Body of pancreas (tissue), 4 donors: ENCODE data around the gene GRIFIN.

Source experiments
- POLR2A ChIP-seq, 3 donors: fragments of 450-650 bp; IDR thresholded peaks; one replicate each; pipeline ENCODE4 v1.6.1; 2016; ENCODE audit warnings: antibody characterized with exemption in 3 of 3, mild to moderate bottlenecking in 2 of 3
- TF ChIP-seq, protein P1 (sequence below), 7 experiments: fragments of 450-650 bp in 4 of 7; fragments of 200-600 bp in 3 of 7; sonication (generic) in 3 of 7; IDR thresholded peaks; one replicate each; pipeline ENCODE4 v1.5.1; 2016 to 2019; ENCODE audit warnings: antibody characterized with exemption in 7 of 7

GRCh38 chr7:2478800-2479199 lies 2.6 kb upstream of the GRIFIN start:
- TF ChIP-seq, protein P1, sequence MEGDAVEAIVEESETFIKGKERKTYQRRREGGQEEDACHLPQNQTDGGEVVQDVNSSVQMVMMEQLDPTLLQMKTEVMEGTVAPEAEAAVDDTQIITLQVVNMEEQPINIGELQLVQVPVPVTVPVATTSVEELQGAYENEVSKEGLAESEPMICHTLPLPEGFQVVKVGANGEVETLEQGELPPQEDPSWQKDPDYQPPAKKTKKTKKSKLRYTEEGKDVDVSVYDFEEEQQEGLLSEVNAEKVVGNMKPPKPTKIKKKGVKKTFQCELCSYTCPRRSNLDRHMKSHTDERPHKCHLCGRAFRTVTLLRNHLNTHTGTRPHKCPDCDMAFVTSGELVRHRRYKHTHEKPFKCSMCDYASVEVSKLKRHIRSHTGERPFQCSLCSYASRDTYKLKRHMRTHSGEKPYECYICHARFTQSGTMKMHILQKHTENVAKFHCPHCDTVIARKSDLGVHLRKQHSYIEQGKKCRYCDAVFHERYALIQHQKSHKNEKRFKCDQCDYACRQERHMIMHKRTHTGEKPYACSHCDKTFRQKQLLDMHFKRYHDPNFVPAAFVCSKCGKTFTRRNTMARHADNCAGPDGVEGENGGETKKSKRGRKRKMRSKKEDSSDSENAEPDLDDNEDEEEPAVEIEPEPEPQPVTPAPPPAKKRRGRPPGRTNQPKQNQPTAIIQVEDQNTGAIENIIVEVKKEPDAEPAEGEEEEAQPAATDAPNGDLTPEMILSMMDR (IDR thresholded peaks at IDR 0.05): peak in 1 of 7 experiments; percentile 11
- peak in 1 of 3 donors; percentile 14 for TF ChIP-seq POLR2A (IDR thresholded peaks at IDR 0.05)
